Lower leg skin (tissue), 3 donors: Measurements from ENCODE around the gene CCN5.

ENCODE experiments used
- POLR2A ChIP-seq, 2 donors: fragments of 450-650 bp; IDR thresholded peaks; one replicate each; pipeline ENCODE4 v1.6.1; 2016 to 2017; ENCODE audit warnings: antibody characterized with exemption in 2 of 2, mild to moderate bottlenecking in 1 of 2, moderate library complexity in 1 of 2
- TF ChIP-seq, protein P1 (sequence below), 3 donors: fragments of 450-650 bp; IDR thresholded peaks; one replicate each; pipeline ENCODE4 v1.5.1; 2016; ENCODE audit warnings: antibody characterized with exemption in 3 of 3, mild to moderate bottlenecking in 3 of 3, moderate library complexity in 2 of 3

DNA sequence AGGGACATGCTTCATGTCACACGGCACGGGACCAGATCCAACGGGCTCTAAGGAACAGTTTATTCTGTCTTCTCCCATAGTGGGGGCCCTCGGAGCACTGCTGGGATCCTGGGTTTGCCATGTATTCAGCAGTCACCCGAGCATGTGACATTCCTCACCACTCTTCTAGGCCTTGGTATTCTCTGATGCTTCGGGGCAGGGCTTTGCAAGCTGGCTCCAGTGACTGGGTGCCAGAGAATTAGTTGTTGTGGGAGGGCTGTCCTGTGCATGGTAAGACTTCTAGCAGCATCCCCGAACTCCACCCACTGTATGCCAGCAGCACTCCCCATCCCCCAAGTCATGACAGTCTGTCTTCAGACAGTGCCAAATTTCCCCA is 5.4 kb downstream of the CCN5 start:
- TF ChIP-seq, protein P1, sequence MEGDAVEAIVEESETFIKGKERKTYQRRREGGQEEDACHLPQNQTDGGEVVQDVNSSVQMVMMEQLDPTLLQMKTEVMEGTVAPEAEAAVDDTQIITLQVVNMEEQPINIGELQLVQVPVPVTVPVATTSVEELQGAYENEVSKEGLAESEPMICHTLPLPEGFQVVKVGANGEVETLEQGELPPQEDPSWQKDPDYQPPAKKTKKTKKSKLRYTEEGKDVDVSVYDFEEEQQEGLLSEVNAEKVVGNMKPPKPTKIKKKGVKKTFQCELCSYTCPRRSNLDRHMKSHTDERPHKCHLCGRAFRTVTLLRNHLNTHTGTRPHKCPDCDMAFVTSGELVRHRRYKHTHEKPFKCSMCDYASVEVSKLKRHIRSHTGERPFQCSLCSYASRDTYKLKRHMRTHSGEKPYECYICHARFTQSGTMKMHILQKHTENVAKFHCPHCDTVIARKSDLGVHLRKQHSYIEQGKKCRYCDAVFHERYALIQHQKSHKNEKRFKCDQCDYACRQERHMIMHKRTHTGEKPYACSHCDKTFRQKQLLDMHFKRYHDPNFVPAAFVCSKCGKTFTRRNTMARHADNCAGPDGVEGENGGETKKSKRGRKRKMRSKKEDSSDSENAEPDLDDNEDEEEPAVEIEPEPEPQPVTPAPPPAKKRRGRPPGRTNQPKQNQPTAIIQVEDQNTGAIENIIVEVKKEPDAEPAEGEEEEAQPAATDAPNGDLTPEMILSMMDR (IDR thresholded peaks at IDR 0.05) = no peak
- TF ChIP-seq POLR2A (IDR thresholded peaks at IDR 0.05) = no peak
